Muscle of arm (tissue), 12 donors: ENCODE results near the gene ANKRD6. TPM values are rescaled to one million over a fixed set of nuclear protein-coding genes. Genes with fewer than 3 reads are reported as not detected.

Experiments used
- DNase-seq: peaks from one replicate; pipeline ENCODE4 v3.0.0-alpha.2; 2013
- polyA plus RNA-seq, 12 donors: library from polyadenylated mRNA; unstranded; fragments of 120-200 nt; gene quantifications; one replicate each; pipeline ENCODE4 v1.2.1, GENCODE V29; 2013; ENCODE audit not compliant: insufficient read length in 12 of 12

ANKRD6 gene
- polyA plus RNA-seq, 12 donors, result 4.2 to 22.3 (median 8.6) TPM; not detected in 1

DNA sequence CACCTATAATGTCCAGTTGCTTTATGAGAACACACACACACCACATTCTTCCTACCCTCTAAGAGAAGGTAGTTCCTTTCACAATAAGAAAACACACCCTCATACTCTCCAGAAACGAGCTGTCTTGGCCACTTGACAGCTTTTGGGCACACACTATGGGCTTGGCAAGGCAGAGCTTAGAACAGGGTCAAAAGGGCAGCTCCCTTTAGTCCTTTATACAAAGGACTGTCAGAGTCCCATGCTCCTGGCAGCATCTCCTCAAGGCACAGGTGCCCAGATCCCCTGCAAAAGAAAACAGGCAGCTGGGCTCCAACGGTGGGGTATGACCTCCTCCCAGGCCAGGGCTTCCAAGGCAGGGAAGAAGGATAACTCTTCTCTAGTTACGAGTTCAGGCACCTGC lies 210.5 kb downstream of the ANKRD6 start:
- no peak for DNase-seq

GRCh38 chr6:89644864-89645263 lies 211.9 kb downstream of the ANKRD6 start:
- no peak for DNase-seq

- DNase-seq, result no peak
Measured at GRCh38 chr6:89649682-89650081, 216.7 kb downstream of the ANKRD6 start.

- DNase-seq, result no peak
Measured at GRCh38 chr6:89650579-89650978, 217.6 kb downstream of the ANKRD6 start.

GRCh38 chr6:89655122-89655521 lies 222.2 kb downstream of the ANKRD6 start:
- no peak for DNase-seq

- no peak for DNase-seq
Measured at GRCh38 chr6:89657445-89658158, 224.7 kb downstream of the ANKRD6 start.

- DNase-seq, result no peak
Measured at GRCh38 chr6:89660981-89661380, 228.0 kb downstream of the ANKRD6 start.

- no peak for DNase-seq
Measured at GRCh38 chr6:89661559-89661958, 228.6 kb downstream of the ANKRD6 start.

- no peak for DNase-seq
Measured at GRCh38 chr6:89662659-89663223, 229.8 kb downstream of the ANKRD6 start.

DNA sequence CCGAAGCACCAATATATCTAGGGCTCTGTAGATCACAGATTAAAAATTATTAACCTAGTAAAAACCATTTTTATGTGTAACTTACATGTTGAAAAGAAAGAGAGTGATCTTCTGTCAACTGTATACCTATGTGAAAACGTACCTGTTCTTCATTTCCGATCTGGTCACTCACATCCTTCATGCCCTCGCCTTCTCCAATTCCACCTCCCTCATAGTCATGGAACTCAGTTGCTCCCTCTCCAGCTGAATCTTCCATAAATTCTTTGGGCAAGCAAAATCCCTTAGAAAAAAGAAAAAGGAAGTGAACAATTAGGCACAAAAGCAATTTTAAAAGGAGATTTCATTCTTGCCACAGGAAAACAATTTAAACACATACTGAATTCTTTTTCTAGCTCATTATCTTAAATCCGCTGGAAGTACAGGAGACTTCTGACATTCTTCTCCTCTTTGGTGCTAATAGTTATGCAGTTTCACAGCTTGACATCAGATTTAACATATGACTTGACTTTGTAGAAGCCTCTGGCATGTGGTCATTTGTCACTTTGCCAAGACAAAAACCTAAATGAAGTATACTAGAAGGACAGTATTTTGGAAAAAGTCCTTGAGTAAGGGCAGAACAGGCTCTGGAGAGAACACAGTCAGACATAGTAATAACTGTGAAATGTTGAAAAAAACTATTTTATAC lies 235.1 kb downstream of the ANKRD6 start:
- DNase-seq, result no peak

GRCh38 chr6:89669002-89669401 lies 236.1 kb downstream of the ANKRD6 start:
- no peak for DNase-seq

GRCh38 chr6:89670935-89671565 lies 238.1 kb downstream of the ANKRD6 start:
- DNase-seq, result no peak

- peak; percentile 7 for DNase-seq
Measured at GRCh38 chr6:89675949-89676748, 243.2 kb downstream of the ANKRD6 start.

- DNase-seq, result no peak
Measured at GRCh38 chr6:89678531-89678930, 245.6 kb downstream of the ANKRD6 start.

- DNase-seq, result no peak
Measured at GRCh38 chr6:89679215-89680120, 246.5 kb downstream of the ANKRD6 start.

DNA sequence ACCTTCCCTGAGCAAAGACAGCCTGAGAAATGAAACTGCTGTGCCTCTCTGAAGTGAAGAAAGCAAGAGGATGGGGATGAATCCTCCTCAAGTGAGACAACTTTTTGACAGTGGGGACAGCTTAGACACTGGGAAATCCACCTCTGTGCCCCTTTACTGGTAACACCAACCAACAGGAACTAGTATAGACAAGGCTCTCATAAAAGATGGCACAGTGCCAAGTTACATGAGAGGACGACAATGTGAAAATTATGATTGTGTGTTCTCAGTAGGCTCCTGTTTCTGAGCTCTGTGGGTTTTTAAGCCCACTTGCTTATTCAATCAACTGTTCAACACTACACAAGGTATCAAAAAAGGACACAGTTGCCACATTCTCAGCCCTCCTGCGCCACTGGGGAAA lies 247.2 kb downstream of the ANKRD6 start:
- no peak for DNase-seq

GRCh38 chr6:89680551-89680950 lies 247.6 kb downstream of the ANKRD6 start:
- DNase-seq, result no peak

- no peak for DNase-seq
Measured at GRCh38 chr6:89681983-89682564, 249.1 kb downstream of the ANKRD6 start.

- no peak for DNase-seq
Measured at GRCh38 chr6:89682991-89683390, 250.0 kb downstream of the ANKRD6 start.
